HG03139 (cell line): Measurements from ENCODE around the gene KDSR.

Source experiments
- ATAC-seq: cut with Tn5 transposase; IDR thresholded peaks from one replicate; pipeline ENCODE4 v1.9.1; 2021; ENCODE audit not compliant: unreplicated experiment

The KDSR gene

GRCh38 chr18:63284827-63285733 is 81.9 kb downstream of the KDSR start:
- ATAC-seq, result peak; percentile 94

- no peak for ATAC-seq
Observed at GRCh38 chr18:63284173-63284799, 82.7 kb downstream of the KDSR start.

- ATAC-seq, result no peak
Observed at GRCh38 chr18:63283305-63284094, 83.5 kb downstream of the KDSR start.

GRCh38 chr18:63282793-63283192 is 84.2 kb downstream of the KDSR start:
- no peak for ATAC-seq
